HG03432 (cell line): Measurements from ENCODE around the gene ARSJ.

Experiments used
- ATAC-seq: cut with Tn5 transposase; IDR thresholded peaks from one replicate; pipeline ENCODE4 v1.9.1; 2021; ENCODE audit warnings: mild to moderate bottlenecking, moderate library complexity; ENCODE audit not compliant: unreplicated experiment

The ARSJ gene

DNA sequence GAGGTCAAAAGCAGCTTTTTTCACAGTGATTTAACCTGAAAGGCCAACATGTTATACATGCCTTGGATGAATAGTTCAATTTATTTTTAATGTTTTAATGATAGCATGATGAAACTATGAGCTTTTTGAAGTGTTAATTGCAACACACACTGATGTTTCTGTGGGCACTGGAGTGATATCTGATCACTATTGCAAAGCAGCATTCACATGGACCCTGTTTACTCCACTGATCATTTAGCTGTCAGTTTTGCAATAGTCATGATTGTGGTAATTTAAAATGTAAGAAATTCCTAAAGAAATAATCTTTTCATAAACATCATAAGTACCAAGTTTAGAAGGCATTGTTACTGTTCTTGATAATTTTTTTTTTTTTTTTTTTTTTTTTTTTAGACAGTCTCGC, 74.1 kb downstream of the ARSJ start:
- no peak for ATAC-seq

DNA sequence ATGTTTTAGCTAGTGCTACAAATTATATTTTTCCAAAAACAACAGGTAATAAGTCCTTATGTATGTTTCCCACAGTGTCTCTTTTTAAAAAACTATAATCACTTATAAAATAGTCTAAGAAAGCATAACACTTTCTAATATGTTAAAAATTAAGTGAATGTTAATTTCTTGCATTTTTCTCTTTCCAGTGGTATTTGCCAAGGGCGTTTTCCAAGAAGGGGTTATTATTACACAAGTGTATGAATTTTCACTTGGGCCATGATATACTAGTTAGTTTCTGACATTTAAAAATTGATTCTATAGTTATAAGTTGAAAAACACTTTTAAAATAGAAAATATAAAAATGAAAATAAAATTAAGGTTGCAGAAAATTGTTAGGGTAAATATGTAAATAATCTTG, 74.6 kb downstream of the ARSJ start:
- no peak for ATAC-seq

DNA sequence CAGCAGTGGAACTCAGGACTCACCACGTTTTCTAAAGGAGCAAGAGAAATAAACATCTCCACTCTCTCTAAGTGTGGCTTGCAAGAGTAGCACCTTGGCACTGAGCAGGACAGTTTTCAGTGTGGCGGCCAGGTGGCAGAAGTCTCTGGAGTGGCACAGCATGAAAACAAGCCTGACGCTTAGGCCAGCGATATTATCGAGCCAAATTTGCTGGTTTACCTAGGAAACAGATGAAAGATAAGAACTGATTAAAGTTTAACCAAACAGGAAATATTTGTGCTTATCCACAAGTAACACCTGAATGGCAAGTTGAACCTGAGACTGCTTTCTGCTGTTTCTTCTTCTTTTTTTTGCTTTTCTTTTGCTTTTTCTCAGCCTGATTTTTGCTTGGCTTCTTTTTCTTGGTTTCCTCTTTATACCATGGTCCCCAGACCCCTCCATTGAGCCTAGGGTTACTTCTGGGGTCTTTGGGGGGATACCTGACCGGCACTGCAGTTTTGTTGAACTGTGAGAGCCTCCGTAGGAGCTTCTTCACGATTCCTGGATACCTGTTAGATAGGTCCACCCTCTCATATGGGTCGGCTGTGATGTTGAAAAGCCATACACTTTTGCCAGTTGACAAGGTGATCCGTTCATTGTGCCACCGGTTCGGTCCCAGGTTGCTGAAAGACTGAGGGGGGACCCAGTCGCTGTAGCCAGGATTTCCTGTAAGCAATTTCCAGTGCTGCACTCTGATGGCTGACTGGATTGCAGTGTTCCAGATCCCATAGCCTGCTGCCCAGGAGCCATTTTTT, 77.3 kb downstream of the ARSJ start:
- no peak for ATAC-seq

GRCh38 chr4:113899271-113900070, 80.0 kb downstream of the ARSJ start:
- peak; percentile 97 for ATAC-seq

- ATAC-seq, result no peak
Measured at GRCh38 chr4:113893546-113893945, 85.9 kb downstream of the ARSJ start.

DNA sequence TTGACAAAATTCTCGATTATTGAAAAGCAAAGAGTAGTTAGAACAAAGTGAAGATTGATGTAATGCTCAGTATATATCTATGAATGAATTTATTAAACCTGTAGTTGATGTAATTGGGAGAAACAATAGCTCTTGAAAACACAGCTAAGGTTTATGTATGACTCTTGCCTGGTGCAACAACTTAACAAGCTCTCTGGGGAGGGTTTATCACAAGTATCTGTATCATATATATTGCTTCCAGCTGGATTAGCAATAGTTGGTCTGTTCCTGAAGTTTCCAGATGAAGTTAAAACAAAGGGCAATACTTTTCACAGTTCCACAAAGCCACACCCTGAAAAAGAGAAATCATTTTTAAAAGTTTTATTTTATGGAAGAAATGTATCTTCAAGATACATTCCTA, 91.4 kb downstream of the ARSJ start:
- ATAC-seq, result no peak

- no peak for ATAC-seq
Measured at GRCh38 chr4:113885291-113885690, 94.2 kb downstream of the ARSJ start.

GRCh38 chr4:113884655-113885054, 94.8 kb downstream of the ARSJ start:
- no peak for ATAC-seq

- no peak for ATAC-seq
Measured at GRCh38 chr4:113882668-113883067, 96.8 kb downstream of the ARSJ start.

DNA sequence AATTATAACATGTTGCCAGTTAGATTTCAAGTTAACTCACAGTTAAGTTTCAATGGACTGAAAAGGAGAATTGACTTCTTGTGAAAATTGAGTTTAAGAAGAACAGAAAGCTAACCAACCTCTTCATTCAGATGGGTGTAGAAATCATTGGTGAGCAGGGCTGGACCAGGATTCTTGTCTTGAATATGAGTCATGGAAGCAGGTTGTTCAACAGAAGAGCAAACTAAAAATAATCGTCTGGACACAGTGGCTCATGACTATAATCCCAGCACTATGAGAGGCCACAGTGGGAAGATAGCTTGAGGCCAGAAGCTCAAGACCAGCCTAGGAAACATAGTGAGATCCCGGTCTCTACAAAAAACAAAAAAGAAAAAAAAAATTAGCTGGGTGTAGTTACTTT, 98.2 kb downstream of the ARSJ start:
- no peak for ATAC-seq

- ATAC-seq, result no peak
Measured at GRCh38 chr4:113880240-113881028, 99.0 kb downstream of the ARSJ start.

GRCh38 chr4:113878668-113879067, 100.8 kb downstream of the ARSJ start:
- ATAC-seq, result no peak

- no peak for ATAC-seq
Measured at GRCh38 chr4:113874480-113874879, 105.0 kb downstream of the ARSJ start.

DNA sequence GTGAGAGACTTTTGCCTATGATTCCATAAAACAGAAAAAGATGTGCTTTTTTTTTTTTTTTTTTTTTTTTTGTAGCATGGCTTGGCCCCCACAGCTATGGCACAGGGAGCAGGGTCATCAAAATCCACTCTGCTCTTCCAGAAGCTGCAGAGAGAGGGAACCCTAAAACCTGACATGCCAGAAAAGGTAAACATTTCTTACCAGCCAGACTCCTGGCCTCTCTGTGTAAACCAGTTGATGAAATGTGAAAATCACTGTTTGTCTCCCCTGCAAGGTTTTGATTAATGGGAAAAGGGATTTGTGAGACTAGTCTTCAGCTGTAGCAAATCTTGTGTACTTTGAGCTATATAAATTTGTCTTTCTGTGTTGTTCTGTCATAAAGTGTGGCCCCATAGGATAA, 105.9 kb downstream of the ARSJ start:
- no peak for ATAC-seq

DNA sequence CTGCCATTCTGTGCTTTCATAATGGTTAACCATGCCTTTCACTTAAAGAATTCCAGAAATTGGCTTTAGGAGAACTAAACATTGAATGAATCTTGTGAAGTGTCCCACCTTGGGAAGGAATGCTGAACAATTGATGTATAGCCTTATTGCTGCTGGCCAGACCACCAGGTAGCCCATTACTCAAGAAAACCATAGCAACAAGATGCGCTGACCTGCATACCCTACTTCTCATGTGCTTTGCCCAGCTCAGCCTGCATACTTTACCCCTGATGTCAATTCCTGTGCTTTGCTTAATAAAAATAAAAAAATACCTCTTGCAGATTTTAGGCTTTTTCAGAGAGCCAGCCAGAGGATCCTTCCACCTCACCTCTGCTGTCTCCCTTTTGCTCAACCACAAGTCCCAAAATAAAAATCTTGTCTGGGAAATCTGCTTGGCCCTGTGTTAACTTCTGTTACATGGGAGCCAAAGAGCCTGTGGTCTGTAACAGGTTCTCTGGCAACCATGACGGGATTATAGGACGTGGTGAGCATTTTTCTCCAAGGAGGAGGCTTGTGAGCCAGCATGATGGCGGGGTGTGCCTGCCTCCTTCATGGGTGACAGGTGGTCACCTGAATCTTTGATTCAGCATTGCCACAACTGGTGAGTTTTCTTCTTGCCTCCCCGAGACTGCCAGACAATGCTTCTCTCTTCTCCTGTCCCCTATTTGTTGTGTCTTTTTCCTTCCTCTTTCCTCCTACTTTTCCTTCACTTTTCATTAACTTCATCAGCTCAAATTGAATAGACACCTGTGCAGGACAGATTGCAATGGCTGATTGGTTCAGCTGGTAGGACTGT, 106.8 kb downstream of the ARSJ start:
- no peak for ATAC-seq

DNA sequence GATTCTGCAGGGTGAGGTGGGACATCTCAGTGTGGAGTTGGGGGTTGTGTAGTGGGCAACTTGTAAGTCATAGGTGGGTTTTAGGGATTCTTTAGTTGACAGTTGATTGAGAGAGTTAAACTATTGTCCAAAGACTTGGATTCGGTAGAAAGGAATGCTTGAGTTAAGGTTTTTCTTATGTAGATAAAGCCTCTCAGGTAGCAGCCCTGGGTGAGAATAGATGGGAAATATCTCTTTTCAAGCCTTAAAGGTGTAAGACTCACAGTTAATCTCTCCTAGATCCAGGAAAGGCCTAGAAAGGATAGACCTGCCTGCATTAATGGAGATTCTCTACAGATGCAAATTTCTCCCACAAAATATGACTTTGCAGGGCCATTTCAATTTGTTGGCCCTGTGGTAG, 108.4 kb downstream of the ARSJ start:
- no peak for ATAC-seq

DNA sequence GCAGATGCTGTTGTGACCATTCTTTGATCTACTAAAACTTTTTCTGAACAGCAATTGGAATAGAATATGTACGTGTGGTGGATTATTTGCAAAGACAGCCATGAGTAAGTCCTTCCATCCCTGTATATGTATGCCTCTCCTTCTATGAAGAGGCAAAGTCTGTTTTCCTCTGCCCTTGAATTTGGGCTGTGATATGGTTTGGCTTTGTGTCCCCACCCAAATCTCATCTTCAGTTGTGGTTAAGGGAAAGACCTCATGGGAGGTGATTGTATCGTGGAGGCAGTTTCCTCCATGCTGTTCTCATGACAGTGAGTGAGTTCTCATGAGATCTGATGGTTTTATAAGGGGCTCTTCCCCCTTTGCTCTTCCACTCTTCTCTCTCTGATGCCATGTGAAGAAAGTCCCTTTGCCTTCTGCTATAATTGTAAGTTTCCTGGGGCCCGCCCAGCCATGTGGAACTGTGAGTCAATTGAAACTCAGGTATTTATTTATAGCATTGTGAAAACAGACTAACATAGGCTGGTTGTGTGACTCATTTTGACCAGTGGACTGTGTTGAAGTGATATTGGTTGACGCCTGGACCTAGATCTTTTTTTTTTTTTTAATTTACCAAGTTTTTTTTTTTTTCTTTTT, 109.6 kb downstream of the ARSJ start:
- ATAC-seq, result peak; percentile 98

GRCh38 chr4:113866611-113867010, 112.8 kb downstream of the ARSJ start:
- ATAC-seq, result no peak

DNA sequence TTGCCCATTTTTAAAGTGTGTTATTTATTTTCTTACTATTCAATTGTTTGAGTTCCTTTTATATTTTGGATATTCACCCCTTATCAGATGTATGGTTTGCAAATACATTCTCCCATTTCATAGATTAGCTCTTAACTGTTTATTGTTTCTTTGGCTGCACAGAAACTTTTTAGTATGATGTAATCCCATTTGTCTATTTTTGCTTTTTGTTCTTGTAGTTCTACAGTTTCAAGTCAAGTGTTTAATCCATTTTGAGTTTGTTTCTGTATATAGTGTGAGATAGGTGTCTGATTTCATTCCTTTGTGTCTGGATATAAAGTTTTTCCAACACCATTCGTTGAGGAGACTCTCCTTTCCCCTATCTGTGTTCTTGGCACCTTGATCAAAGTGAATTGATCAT, 120.5 kb downstream of the ARSJ start:
- no peak for ATAC-seq

DNA sequence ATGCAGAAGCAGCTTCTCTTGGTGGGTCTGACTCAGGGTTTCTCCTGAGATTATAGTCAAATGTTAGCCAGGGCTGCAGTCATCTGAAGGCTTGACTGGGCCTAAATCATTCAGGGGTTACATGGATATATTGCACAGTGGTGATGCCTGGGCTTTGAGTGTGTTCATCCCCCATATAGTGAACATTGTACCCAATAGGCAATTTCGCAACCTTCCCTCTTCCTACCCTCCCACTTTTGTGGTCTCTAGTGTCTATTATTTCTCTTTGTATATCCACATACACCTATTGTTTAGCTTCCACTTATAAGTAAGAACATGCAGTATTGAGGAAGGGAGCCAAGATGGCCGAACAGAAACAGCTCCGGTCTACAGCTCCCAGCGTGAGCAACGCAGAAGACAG, 127.6 kb downstream of the ARSJ start:
- ATAC-seq, result no peak
